Fibroblast of the aortic adventitia (primary cell): Measurements from ENCODE around the gene GRIP2. TPM values are rescaled to one million over a fixed set of nuclear protein-coding genes. Genes with fewer than 3 reads are reported as not detected.

Experiments used
- DNase-seq: peaks from one replicate; pipeline ENCODE4 v3.0.0-alpha.2; 2010; ENCODE audit warnings: low read depth
- H3K4me3 ChIP-seq: 2 replicates; pipeline ENCODE4 v1.5.1; 2011; ENCODE audit warnings: low read depth, mild to moderate bottlenecking, control low read depth, low read length, moderate library complexity
- CTCF ChIP-seq: IDR thresholded peaks from 2 replicates; pipeline ENCODE4 v1.5.1; 2011; ENCODE audit warnings: mild to moderate bottlenecking, low read length, control low read depth, inconsistent platforms; ENCODE audit not compliant: insufficient read depth
- total RNA-seq: library from RNA; depleted of rRNA; stranded (reverse); fragments of >200 nt; gene quantifications from 2 replicates; pipeline ENCODE4 v1.2.3, GENCODE V29; 2012; ENCODE audit warnings: low replicate concordance

Gene GRIP2
- total RNA-seq, 1 donor = 0.90 TPM

DNA sequence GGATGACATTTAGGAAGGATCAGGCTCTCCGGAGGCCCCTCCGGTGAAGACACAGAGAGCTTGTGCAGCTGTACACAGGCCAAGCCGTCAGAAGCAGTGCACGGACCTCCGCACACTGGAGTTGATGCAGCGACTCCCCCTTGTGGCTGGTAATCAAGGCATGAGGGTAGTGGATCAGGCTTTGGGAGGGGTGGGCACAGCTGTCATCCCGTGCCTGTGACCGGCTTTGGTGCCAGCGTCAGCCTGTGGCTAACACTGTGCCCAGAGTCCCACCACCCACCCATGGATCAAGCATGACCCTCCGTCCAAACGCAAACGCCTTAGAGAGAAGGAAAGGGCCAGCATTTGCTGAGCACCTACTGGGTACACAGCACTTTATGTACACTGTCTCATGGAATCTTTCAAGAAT is 8.2 kb upstream of the GRIP2 start:
- no peak overlapping the region for H3K4me3 ChIP-seq
- TF ChIP-seq CTCF = peak; percentile 73
- DNase-seq = peak; percentile 63

GRCh38 chr3:14547693-14548092 is 7.6 kb upstream of the GRIP2 start:
- no peak for TF ChIP-seq CTCF
- DNase-seq = no peak
- no peak overlapping the region for H3K4me3 ChIP-seq

GRCh38 chr3:14546041-14546440 is 5.9 kb upstream of the GRIP2 start:
- no peak for DNase-seq
- TF ChIP-seq CTCF = no peak
- no peak overlapping the region for H3K4me3 ChIP-seq

- no peak for DNase-seq
- no peak overlapping the region for H3K4me3 ChIP-seq
- no peak for TF ChIP-seq CTCF
These were observed 5.1 kb upstream of the GRIP2 start for GRCh38 chr3:14545251-14545635.

- H3K4me3 ChIP-seq = no peak overlapping the region
- no peak for TF ChIP-seq CTCF
- no peak for DNase-seq
These were observed 4.4 kb upstream of the GRIP2 start for GRCh38 chr3:14544282-14545250.

- no peak overlapping the region for H3K4me3 ChIP-seq
- no peak for DNase-seq
- TF ChIP-seq CTCF = no peak
These were observed 3.3 kb upstream of the GRIP2 start for GRCh38 chr3:14543446-14543845.
